ENCODE measurements around the gene DYNC1H1.

GRCh38 chr14:101986953-101987352 lies 22.6 kb downstream of the DYNC1H1 start:
- TF ChIP-seq CTCF (IDR thresholded peaks at IDR 0.05; ENCODE audit: poor library complexity, severe bottlenecking) (no peak), POLR2AphosphoS5 (IDR thresholded peaks at IDR 0.05) (no peak), EZH2 (IDR thresholded peaks at IDR 0.05; ENCODE audit: borderline replicate concordance, insufficient read depth, low read length, poor library complexity, severe bottlenecking) (no peak)
